Naive thymus-derived CD4-positive, alpha-beta T cell (primary cell): ENCODE measurements around the gene CCDC9. TPM values are rescaled to one million over a fixed set of nuclear protein-coding genes. Genes with fewer than 3 reads are reported as not detected.
A peak's percentile ranks its signal among the peaks of the same experiment; 100 is the strongest.

Experiments used
- ATAC-seq: fragments of 150-1000 bp; cut with Tn5 transposase; 2 replicates; pipeline ENCODE4 v1.10.0; 2021; ENCODE audit warnings: mild to moderate bottlenecking, moderate library complexity
- CTCF ChIA-PET: fragments of 350-600 bp; sonication (Branson Sonifier 250); formaldehyde crosslinking; loops from one replicate; lab custom pipeline; 2021; ENCODE audit warnings: antibody characterized with exemption; lab: Charles Lee
- POLR2A ChIA-PET: fragments of 350-600 bp; sonication (Branson Sonifier 250); formaldehyde crosslinking; loops from one replicate; lab custom pipeline; 2021; ENCODE audit warnings: antibody characterized with exemption, inconsistent platforms; lab: Charles Lee
- DNase-seq, 9 donors: peaks; one replicate each; pipeline versions ENCODE4 v3.0.0 to v3.0.0-alpha.2; 2020 to 2022; ENCODE audit warnings: mixed read lengths in 1 of 9
- H3K27ac ChIP-seq: one replicate; pipeline ENCODE4 v1.7.0; 2013; ENCODE audit warnings: mild to moderate bottlenecking, low read depth, low read length, moderate library complexity
- H3K27me3 ChIP-seq, 2 donors: one replicate each; pipeline ENCODE4 v1.7.0; 2013; ENCODE audit warnings: low read length in 2 of 2, mild to moderate bottlenecking in 2 of 2, moderate library complexity in 2 of 2; ENCODE audit not compliant: control insufficient read depth in 2 of 2, insufficient read depth in 2 of 2
- H3K36me3 ChIP-seq, 3 experiments: 1 replicate in 2 of 3; 2 replicates in 1 of 3; pipeline ENCODE4 v1.7.0; 2013; ENCODE audit warnings: low read length in 3 of 3, mild to moderate bottlenecking in 3 of 3, moderate library complexity in 1 of 3; ENCODE audit not compliant: insufficient read depth in 3 of 3, control insufficient read depth in 2 of 3
- H3K4me1 ChIP-seq, 2 donors: one replicate each; pipeline ENCODE4 v1.7.0; 2013; ENCODE audit warnings: low read length in 2 of 2, mild to moderate bottlenecking in 2 of 2, moderate library complexity in 1 of 2; ENCODE audit not compliant: control insufficient read depth in 2 of 2, insufficient read depth in 2 of 2
- H3K4me3 ChIP-seq: 2 replicates; pipeline ENCODE4 v1.7.0; 2013; ENCODE audit warnings: mild to moderate bottlenecking, low read length
- H3K9me3 ChIP-seq, 3 experiments: 1 replicate in 2 of 3; 2 replicates in 1 of 3; pipeline ENCODE4 v1.7.0; 2013; ENCODE audit warnings: low read length in 3 of 3; ENCODE audit not compliant: control insufficient read depth in 2 of 3
- H3K27ac Mint-ChIP-seq, 9 donors: one replicate each; pipeline ENCODE4 v1.8.0; 2020 to 2022; ENCODE audit warnings: mixed read lengths in 9 of 9, mild to moderate bottlenecking in 8 of 9, moderate library complexity in 5 of 9, inconsistent platforms in 2 of 9
- H3K27me3 Mint-ChIP-seq, 5 donors: one replicate each; pipeline ENCODE4 v1.8.0; 2021 to 2022; ENCODE audit warnings: mixed read lengths in 5 of 5, mild to moderate bottlenecking in 1 of 5
- H3K36me3 Mint-ChIP-seq, 5 donors: one replicate each; pipeline ENCODE4 v1.8.0; 2020 to 2022; ENCODE audit warnings: mixed read lengths in 5 of 5, mild to moderate bottlenecking in 3 of 5, inconsistent platforms in 1 of 5
- H3K4me1 Mint-ChIP-seq, 7 donors: one replicate each; pipeline ENCODE4 v1.8.0; 2020 to 2022; ENCODE audit warnings: mixed read lengths in 7 of 7, mild to moderate bottlenecking in 3 of 7, inconsistent platforms in 1 of 7
- H3K4me3 Mint-ChIP-seq, 10 donors: one replicate each; pipeline ENCODE4 v1.8.0; 2020 to 2022; ENCODE audit warnings: mild to moderate bottlenecking in 10 of 10, mixed read lengths in 10 of 10, moderate library complexity in 6 of 10, inconsistent platforms in 2 of 10
- H3K9me3 Mint-ChIP-seq, 11 donors: one replicate each; pipeline ENCODE4 v1.8.0; 2020 to 2022; ENCODE audit warnings: mixed read lengths in 11 of 11, mild to moderate bottlenecking in 4 of 11, inconsistent platforms in 1 of 11, moderate library complexity in 1 of 11
- intact Hi-C, 2 donors: fragments of 100-400 bp; cut with micrococcal nuclease; formaldehyde crosslinking; loops; one replicate each; pipeline ENCODE4 v1.15.1; 2023
- polyA plus RNA-seq, 2 donors: library from polyadenylated mRNA; unstranded; fragments of 300-500 nt; fragmentation: Illumina TruSeq; gene quantifications; one replicate each; pipeline ENCODE4 v1.2.3, GENCODE V29; 2021
- total RNA-seq, 6 experiments: library from RNA in 5 of 6; stranded (reverse) in 5 of 6; gene quantifications; 1 replicate in 5 of 6; 2 replicates in 1 of 6; pipeline ENCODE4 v1.2.3 and lab custom pipeline; 2021 to 2026

The CCDC9 gene
- total and polyA plus RNA-seq, 7 experiments from 2014 or later: 8.5 to 80.0 (median 45.9) TPM

- Histone ChIP-seq H3K4me3 (peak overlapping the region; percentile 33), H3K27ac (peak overlapping the region; percentile 37), H3K36me3 (no peaks in the 10 kb centered on the region), H3K4me1 (peaks cover 37 to 40% of the 10 kb centered on the region in 2 donors), H3K9me3 (no peaks in the 10 kb centered on the region), H3K27me3 (no peaks in the 10 kb centered on the region)
- ChIA-PET CTCF (no interaction called here), POLR2A (interaction anchor here (1.1 to 1.8 kb wide), 4 partner anchors 8 to 127 kb away, joined by 3 to 13 read pairs (median 4); partner anchors contain the start of gene ZC3H4)
- ATAC-seq (no peak), DNase-seq (no peak)
- H3K9me3 Mint-ChIP-seq: peaks cover 0 to 5% (median 0%) of the 10 kb centered on the region in 11 donors
- intact Hi-C loops: loop anchor here (2.0 to 10.0 kb wide), 3 partner anchors 192 to 1378 kb away; partner anchors contain the start of genes FOXA3 (in 1 of the 2), SYMPK (in 1 of the 2) and TMEM160 (in 1 of the 2)
- H3K4me3 Mint-ChIP-seq: peak overlapping the region in 5 of 10 donors; percentile 26 to 71 (median 62)
- H3K36me3 Mint-ChIP-seq: peaks cover 0 to 3% (median 0%) of the 10 kb centered on the region in 5 donors
- peaks cover 6 to 34% (median 23%) of the 10 kb centered on the region in 7 donors for H3K4me1 Mint-ChIP-seq
- peaks cover 0 to 11% (median 0%) of the 10 kb centered on the region in 5 donors for H3K27me3 Mint-ChIP-seq
- peak overlapping the region in 3 of 9 donors; percentile 8 to 70 (median 50) for H3K27ac Mint-ChIP-seq
Measured at GRCh38 chr19:47240556-47240955, 15.8 kb upstream of the CCDC9 start.

GRCh38 chr19:47240996-47241918 lies 15.1 kb upstream of the CCDC9 start:
- CTCF ChIA-PET: no interaction called here
- Histone ChIP-seq H3K4me3 (peak overlapping the region; percentile 33), H3K27me3 (no peaks in the 10 kb centered on the region), H3K36me3 (no peaks in the 10 kb centered on the region), H3K4me1 (peaks cover 37 to 40% of the 10 kb centered on the region in 2 donors), H3K27ac (peak overlapping the region; percentile 37), H3K9me3 (no peaks in the 10 kb centered on the region)
- Mint-ChIP-seq H3K27me3 (peaks cover 0 to 7% (median 0%) of the 10 kb centered on the region in 5 donors), H3K4me1 (peaks cover 6 to 34% (median 23%) of the 10 kb centered on the region in 7 donors), H3K4me3 (peak overlapping the region in 5 of 10 donors; percentile 26 to 71 (median 41)), H3K27ac (peak overlapping the region in 2 of 9 donors; percentile 8 to 50), H3K9me3 (peaks cover 0 to 5% (median 0%) of the 10 kb centered on the region in 11 donors), H3K36me3 (peaks cover 0 to 3% (median 0%) of the 10 kb centered on the region in 5 donors)
- DNase-seq (peak; percentile 74 to 96 (median 82)), ATAC-seq (peak; percentile 76)
- POLR2A ChIA-PET: interaction anchor here (1.1 to 1.8 kb wide), 4 partner anchors 9 to 128 kb away, joined by 3 to 13 read pairs (median 4); partner anchors contain the start of gene ZC3H4
- intact Hi-C loops: loop anchor here (1.0 to 10.0 kb wide), 5 partner anchors 10 to 1379 kb away; partner anchors contain the start of genes BBC3 (in 2 of the 2), FOXA3 (in 1 of the 2), SYMPK (in 1 of the 2) and TMEM160 (in 1 of the 2)

DNA sequence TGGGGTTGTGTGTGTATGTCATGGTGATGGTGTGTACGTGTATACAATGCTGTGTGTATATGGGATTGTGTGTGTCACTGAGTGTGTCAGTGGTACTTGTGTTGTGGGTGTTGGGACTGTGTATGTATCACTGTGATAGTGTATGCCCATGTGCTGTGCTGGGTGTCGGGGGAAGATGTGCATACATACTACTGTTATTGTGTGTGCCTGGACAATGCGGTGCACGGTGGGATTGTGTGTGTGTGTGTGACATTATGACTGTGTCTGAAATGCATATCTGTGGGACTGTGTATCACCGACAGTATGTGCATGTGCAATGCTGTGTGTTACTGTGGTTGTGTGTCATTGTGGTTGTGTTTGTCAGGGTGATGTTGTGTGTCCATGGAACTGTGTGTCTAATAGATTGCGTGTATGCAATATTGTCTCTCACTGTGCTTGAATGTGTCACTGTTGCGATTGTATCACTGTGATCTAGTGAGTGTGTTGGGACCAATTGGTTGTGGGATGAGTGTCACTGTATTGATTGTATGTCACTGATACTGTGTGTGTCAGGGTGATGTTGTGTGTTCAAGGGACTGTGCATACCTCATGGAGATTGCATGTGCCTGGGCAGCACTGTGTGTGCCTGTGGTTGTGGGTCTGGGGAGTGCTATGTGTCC lies 14.3 kb upstream of the CCDC9 start:
- H3K27me3 Mint-ChIP-seq: peaks cover 0 to 7% (median 0%) of the 10 kb centered on the region in 5 donors
- H3K27me3 ChIP-seq: no peaks in the 10 kb centered on the region
- H3K36me3 ChIP-seq: no peaks in the 10 kb centered on the region
- H3K4me3 ChIP-seq: no peak overlapping the region
- no peak overlapping the region for H3K4me3 Mint-ChIP-seq
- peaks cover 0 to 5% (median 0%) of the 10 kb centered on the region in 11 donors for H3K9me3 Mint-ChIP-seq
- H3K27ac ChIP-seq: no peak overlapping the region
- intact Hi-C loops: loop anchor here (1.0 to 10.0 kb wide), 6 partner anchors 11 to 1380 kb away; partner anchors contain the start of genes BBC3 (in 2 of the 2), CCDC9 (in 1 of the 2), FOXA3 (in 1 of the 2) and SYMPK (in 1 of the 2)
- H3K36me3 Mint-ChIP-seq: peaks cover 0 to 3% (median 0%) of the 10 kb centered on the region in 5 donors
- DNase-seq (peak in 1 of 9 donors; percentile 35), ATAC-seq (no peak)
- peaks cover 6 to 34% (median 23%) of the 10 kb centered on the region in 7 donors for H3K4me1 Mint-ChIP-seq
- H3K4me1 ChIP-seq: peaks cover 37 to 40% of the 10 kb centered on the region in 2 donors
- CTCF ChIA-PET: interaction anchor here (1.4 to 6.8 kb wide), 2 partner anchors 16 to 92 kb away, joined by 7 to 175 read pairs; no protein-coding TSS in a partner anchor
- POLR2A ChIA-PET: interaction anchor here (1.0 to 6.1 kb wide), 4 partner anchors 10 to 113 kb away, joined by 3 to 67 read pairs (median 10); no protein-coding TSS in a partner anchor
- no peak overlapping the region for H3K27ac Mint-ChIP-seq
- no peaks in the 10 kb centered on the region for H3K9me3 ChIP-seq

DNA sequence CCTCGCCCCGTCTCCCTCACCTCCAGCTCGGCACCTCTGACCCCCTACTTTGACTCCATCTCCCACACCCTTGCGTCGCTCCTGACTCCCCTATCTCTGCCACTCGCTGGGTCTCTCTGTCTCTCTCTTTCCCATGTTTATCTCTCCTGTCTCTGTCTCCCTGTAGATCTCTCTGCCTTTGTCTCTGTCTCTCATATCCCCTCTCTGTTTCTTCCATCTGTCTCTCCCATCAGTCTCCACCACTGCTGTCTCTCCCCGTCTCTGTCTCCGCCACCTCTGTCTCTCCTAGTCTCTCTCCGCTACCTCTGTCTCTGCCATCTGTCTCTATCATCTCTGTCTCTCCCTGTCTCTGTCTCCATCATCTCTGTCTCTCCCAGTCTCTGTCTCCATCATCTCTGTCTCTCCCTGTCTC lies 13.0 kb upstream of the CCDC9 start:
- Mint-ChIP-seq H3K27ac (peak overlapping the region in 5 of 9 donors; percentile 85 to 95 (median 91)), H3K4me3 (peak overlapping the region in 7 of 10 donors; percentile 53 to 86 (median 85)), H3K36me3 (peaks cover 0 to 3% (median 0%) of the 10 kb centered on the region in 5 donors), H3K27me3 (peaks cover 0 to 7% (median 0%) of the 10 kb centered on the region in 5 donors), H3K9me3 (peaks cover 0 to 5% (median 0%) of the 10 kb centered on the region in 11 donors), H3K4me1 (peaks cover 11 to 37% (median 28%) of the 10 kb centered on the region in 7 donors)
- peak overlapping the region; percentile 42 for H3K4me3 ChIP-seq
- peak overlapping the region; percentile 28 for H3K27ac ChIP-seq
- ATAC-seq (peak; percentile 1), DNase-seq (peak in 1 of 9 donors; percentile 37)
- ChIA-PET POLR2A (interaction anchor here (0.6 to 6.1 kb wide), 13 partner anchors 11 to 135 kb away, joined by 3 to 67 read pairs (median 8); partner anchors contain the start of gene CCDC9), CTCF (interaction anchor here (1.2 to 8.2 kb wide), 7 partner anchors 13 to 112 kb away, joined by 7 to 183 read pairs (median 26); partner anchors contain the start of genes CCDC9 and SAE1)
- H3K27me3 ChIP-seq: no peaks in the 10 kb centered on the region
- no peaks in the 10 kb centered on the region for H3K9me3 ChIP-seq
- no peaks in the 10 kb centered on the region for H3K36me3 ChIP-seq
- intact Hi-C loops: loop anchor here (2.0 to 10.0 kb wide), 3 partner anchors 13 to 1381 kb away; partner anchors contain the start of genes CCDC9 (in 1 of the 2), FOXA3 (in 1 of the 2) and SYMPK (in 1 of the 2)
- H3K4me1 ChIP-seq: peaks cover 37 to 40% of the 10 kb centered on the region in 2 donors

DNA sequence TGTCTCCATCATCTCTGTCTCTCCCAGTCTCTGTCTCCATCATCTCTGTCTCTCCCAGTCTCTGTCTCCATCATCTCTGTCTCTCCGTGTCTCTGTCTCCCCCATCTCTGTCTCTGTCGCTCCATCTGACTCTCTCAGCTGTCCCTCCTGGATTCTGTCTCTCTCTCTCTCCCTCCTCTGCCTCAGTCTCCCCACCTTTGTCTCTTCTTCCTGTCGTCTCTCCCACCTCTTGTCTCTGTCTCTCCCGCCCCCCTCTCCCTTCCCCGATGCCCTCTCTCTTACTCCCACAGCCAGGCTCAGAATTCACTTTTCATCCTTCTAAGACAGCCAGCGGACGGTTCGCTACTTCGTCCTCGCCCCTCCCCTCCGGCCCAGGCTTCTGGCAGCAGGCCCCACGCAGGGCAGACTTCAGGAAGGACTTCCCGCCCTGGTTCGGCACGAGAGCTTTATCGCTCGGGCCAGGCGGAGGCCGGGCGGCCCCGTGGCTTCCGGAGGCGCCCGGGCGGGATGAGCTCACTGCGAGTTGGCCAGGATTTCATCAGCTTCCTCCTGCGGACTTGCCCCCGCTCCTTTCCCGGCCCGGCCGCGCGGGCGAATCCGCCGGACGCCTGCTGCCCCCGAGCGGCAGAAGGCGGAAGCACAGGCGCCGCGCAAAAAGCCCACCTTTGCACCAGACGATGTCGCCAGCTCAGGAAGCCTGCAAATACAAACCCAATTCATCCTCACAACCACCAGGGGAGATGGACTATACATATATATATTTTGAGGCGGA lies 12.4 kb upstream of the CCDC9 start:
- POLR2A ChIA-PET: interaction anchor here (0.6 to 6.1 kb wide), 21 partner anchors 9 to 136 kb away, joined by 3 to 67 read pairs (median 7); partner anchors contain the start of genes CCDC9, SAE1 and ZC3H4
- intact Hi-C loops: loop anchor here (1.0 to 10.0 kb wide), 9 partner anchors 12 to 1382 kb away; partner anchors contain the start of genes CCDC9 (in 2 of the 2), FOXA3 (in 1 of the 2), SAE1 (in 1 of the 2) and SYMPK (in 1 of the 2)

More for the DNA sequence above, 12.4 kb upstream of the CCDC9 start:
- peaks cover 35 to 37% of the 10 kb centered on the region in 2 donors for H3K4me1 ChIP-seq
- DNase-seq (peak; percentile 80 to 94 (median 86)), ATAC-seq (peak; percentile 69)
- H3K36me3 ChIP-seq: no peaks in the 10 kb centered on the region
- Mint-ChIP-seq H3K27me3 (peaks cover 0 to 6% (median 0%) of the 10 kb centered on the region in 5 donors), H3K4me3 (peak overlapping the region in 7 of 10 donors; percentile 68 to 86 (median 85)), H3K9me3 (peaks cover 0 to 5% (median 0%) of the 10 kb centered on the region in 11 donors), H3K36me3 (peaks cover 0 to 3% (median 0%) of the 10 kb centered on the region in 5 donors), H3K27ac (peak overlapping the region in 6 of 9 donors; percentile 61 to 95 (median 90)), H3K4me1 (peaks cover 9 to 33% (median 25%) of the 10 kb centered on the region in 7 donors)
- no peaks in the 10 kb centered on the region for H3K9me3 ChIP-seq
- CTCF ChIA-PET: interaction anchor here (0.7 to 8.2 kb wide), 24 partner anchors 11 to 221 kb away, joined by 3 to 183 read pairs (median 8); partner anchors contain the start of genes CCDC9, INAFM1, SAE1 and ZC3H4
- H3K27me3 ChIP-seq: no peaks in the 10 kb centered on the region
- H3K27ac ChIP-seq: peak overlapping the region; percentile 28
- H3K4me3 ChIP-seq: peak overlapping the region; percentile 42
